CD4-positive, alpha-beta T cell treated with Interferon gamma for 1 hour (primary cell): ENCODE results near the gene CPE.

Experiments used
- DNase-seq: peaks from one replicate; pipeline ENCODE4 v3.0.0-alpha.2; 2020

Gene CPE

DNA sequence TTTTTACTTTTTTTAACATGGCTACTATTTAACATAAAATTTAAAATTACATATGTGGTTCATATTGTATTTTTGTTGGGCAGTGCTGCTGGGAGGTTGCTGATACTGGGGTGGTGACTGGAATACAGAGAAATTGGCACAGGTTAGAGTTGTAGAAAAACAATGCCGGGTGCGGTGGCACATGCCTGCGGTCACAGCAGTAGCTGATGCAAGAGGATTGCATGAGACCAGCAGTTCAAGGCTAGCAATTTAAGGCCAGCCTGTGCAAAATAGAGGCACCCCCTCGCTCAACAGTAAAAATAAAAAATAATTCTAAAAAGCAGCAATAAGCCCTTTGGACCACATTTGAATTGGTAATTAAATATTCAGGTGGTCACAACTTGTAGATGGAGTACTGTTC, 11.8 kb upstream of the CPE start:
- no peak for DNase-seq

DNA sequence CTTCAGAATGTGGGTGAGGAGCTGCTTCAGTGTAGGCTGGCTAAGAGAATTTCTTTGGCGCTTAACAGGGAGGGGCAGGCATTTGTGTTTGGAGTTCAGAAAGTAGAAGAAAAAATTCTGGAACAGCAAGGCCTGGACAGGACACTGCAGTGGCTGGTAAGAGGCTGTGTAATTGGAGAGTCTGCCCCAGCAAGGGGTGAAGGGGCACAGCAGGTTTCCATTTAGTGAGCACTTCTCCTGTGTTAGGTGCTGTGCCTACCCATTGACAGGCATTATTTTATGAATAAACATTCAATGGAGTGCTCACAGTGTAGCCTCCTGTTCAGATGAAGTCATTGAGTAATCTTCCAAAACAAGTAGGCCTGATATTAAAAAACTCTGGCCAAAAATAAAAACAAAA, 10.7 kb upstream of the CPE start:
- no peak for DNase-seq

DNA sequence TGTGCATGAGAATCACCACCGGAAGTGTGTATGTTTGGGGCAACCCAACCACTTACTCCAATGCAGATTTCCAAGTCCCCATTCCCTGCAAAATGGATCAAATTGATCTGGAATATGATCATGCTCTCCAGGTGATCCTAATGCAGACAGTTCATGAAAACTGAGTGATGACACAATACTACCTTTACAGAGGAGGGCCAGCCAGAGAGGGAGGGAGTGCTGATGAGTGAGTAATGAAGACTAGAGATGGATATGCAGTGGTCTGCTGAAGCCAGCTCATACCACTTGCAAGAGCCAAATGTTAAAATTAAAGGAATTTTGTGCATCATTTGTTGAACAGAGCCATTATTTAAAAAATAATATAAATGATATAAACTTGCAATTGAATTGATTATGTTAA, 10.2 kb upstream of the CPE start:
- no peak for DNase-seq

DNA sequence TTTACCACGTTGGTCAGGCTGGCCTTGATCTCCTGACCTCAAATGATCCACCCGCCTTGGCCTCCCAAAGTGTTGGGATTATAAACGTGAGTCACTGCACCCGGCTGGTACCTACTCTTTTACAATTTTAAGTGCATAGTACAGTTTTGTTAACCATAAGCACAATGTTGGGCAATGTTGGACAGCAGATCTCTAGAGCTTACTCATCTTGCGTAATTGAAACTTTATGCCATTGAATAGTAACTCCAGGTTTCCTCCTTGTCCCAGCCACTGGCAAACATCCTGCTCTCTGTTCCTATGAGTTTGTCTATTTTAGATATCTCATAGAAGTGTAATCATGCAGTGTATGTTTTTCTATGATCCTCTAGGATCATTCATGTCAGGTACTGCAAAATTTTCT, 9.3 kb upstream of the CPE start:
- no peak for DNase-seq

DNA sequence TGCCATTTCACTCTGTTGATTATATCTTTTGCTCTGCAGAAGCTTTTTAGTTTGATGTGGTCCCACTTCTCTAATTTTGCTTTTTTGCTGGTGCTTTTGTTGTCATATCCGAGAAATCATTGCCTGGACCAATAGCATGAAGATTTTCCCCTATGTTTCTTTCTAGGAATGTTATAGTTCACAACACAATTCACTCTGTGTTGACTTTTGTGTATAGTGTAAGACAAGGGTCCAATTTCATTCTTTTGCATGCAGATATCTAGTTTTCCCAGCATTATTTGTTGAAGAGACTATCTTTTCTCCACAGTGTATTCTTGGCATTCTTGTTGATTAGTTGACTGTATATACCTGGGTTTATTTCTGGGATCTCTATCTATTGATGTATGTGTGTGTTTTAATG, 8.3 kb upstream of the CPE start:
- DNase-seq: no peak

DNA sequence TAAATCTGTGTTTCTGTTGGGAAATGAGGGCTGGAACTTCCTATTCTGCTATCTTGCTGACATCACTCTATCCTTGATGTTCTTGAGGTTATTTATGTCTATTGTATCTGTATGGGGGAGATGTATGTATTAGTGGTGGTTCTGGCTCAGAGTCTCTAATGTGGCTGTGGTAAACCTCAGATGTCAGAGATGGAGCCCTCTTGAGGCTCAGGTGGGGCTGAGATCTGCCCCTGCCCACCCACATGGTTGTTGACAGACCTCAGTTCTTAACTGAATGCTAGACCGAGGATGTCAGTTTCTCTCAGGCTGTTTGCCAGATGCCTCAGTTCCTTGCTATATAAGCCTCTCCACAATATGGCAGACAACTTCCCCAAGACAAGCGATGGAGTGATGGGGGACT, 3.3 kb upstream of the CPE start:
- no peak for DNase-seq

DNA sequence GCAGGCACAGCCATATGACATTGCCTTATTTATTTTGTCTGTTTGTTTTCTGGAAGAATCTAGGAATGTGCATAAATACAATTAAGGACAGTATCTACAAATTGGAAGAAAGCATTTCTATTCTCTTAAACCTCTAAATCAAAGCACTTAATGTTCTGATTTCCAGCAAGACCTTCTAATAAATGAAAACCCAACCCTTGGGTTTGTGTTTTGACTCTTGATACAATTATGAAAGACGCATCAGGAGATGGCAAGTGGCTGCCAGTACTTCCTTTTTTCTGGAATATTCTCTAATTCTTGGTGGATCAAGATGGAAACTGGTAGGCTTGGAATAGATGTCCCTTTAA, 437 bp upstream of the CPE start:
- DNase-seq: no peak

DNA sequence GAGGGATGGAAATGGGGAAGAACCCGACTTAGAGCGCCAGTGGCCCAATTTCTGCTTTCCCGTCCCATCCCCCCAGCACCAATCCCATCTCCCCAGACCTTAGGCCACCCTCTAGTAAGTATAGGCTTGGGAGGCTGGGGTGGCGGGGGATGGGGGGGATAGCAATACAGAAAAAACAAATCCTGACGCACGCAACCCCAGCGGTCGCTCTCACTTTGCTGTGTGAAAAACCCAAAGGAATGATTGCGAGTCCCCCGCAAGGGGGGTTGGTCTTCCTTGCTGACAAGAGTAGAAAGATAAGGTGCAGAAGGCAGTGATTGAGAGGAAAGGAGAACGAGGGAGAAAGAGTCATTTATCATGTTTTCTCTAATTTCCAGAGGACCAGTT, 863 bp downstream of the CPE start:
- DNase-seq: no peak

DNA sequence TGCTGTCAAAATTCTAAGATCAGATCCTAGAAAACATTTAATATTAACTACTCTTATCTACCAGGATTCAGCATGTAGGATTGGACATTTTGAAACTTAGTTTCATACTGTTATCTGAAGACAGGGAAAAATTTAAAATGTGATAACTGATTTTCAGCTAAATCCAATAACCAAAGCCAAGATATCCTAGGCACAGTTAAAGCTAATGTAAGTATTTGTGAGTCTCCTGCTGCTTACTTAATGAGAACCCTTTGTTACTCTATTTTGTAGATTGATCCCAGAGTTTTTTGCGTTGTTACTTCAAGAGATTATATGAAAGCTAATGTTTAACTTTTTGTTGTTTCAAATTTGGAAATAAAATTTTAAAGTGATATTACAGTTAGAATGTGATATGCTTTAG, 2.0 kb downstream of the CPE start:
- DNase-seq: no peak

DNA sequence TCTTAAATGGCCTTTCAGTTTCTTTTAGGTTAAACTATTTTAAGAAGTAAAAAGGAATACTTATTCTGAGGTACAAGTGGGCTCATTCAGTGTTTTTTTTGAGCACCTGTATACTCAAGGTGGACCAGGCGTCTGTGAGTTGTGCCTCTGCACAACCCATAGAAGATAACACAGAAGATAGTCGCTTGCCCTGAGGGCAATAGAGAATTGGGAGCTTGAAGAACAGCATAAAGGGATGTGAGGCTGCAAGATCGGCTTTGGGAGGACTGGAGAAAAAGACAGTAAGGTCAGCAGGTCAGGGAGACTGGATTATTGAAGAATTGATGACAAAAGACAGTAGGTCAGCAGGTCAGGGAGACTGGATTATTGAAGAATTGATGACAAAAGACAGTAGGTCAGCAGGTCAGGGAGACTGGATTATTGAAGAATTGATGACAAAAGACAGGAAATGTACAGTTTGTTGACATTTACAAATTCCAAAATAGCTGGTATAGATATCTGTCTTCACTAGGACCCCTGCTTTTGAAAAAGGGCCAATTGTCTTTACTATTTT, 3.1 kb downstream of the CPE start:
- DNase-seq: no peak

DNA sequence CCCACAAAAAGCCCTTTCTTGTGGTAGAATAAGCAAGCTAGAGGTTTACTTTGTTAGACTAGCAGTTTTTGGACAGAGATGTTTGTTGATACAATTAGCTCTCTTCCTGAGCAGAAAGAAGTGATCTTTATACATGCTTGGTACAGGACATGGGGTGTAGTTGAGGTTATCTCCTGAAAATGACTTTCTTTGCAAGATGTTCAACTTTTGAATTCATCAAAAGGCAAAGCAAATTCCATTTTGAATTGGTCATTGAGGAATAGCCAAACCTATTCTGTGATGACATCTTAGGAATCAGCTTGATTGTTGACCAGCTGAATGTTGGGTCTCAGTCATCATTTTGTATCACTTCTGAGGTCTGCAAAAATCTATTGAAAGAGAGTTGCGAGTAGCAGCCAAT, 3.8 kb downstream of the CPE start:
- DNase-seq: no peak

DNA sequence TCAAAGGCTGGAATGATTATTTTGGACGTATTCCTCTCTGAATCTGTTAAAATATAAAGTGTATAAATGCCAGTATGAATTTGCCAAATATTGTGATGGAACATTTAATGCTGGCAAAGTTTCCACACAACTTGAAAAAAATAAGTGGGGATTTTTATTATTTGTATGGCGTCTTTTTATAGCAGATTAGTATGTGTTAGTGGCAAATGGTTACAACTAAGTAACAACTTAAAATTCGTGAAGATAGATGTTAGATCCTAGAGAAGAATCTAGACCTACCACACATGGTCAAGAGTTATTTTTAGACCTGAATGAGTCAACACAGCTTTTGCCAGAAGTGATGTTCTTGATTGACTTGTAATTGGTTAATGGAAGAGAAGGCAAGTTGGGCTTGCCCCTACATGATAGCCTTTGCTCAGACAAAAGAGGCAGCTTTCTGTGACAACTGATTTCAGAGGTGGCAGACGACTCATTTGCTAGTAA, 4.8 kb downstream of the CPE start:
- DNase-seq: no peak

DNA sequence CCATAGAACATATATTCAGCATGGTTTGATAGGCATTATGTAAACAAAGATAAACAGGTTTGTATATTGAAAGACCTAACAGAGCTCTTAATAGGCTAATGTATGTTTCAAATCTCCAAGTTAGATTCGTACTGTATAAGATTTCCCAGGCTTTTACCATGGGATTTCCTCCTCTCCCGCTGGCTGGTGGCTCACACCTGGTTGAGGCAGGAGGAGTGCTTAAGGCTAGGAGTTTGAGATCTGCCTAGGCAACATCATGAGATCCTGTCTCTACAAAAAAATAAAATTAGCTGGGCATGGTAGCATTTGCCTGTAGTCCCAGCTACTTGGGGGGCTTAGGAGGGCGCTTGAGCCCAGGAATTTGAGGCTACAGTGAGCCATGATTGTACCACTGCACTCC, 5.4 kb downstream of the CPE start:
- DNase-seq: no peak

DNA sequence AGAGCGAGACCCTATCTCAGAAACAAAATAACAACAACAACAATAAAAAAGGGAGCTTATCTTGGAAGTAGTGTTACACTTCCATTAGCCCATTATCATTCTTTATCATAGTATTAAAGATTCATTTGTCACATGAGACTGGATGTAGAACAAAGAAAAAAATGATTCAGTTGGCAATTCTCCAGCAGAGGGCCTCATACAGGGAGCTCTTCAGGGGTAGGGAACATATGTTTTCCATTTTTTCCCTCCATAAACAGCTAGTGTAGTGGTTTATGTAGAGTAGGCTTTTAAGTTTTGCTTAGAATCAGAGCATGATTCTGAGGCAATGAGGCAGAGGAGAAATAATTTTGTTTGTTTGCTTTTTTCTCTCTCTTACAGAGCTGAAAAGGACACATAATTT, 5.8 kb downstream of the CPE start:
- DNase-seq: no peak

DNA sequence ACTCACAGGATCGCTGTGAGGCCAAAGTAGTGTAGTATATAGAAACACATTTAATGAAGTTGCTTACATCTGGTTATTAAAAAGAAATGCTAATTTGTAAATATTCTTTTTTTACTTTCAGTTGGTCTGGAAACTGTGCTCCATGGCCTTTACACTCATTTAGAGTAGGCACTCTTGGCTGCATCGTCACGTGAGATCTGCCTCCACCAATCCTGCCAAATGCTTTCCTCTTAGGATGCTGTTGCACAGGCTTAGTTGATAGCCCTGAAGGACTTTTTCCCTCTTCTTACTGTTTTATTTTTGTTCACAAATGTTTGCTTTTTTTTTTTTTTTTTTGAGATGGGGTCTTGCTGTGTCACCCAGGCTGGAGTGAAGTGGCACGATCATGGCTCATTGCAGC, 6.3 kb downstream of the CPE start:
- no peak for DNase-seq

DNA sequence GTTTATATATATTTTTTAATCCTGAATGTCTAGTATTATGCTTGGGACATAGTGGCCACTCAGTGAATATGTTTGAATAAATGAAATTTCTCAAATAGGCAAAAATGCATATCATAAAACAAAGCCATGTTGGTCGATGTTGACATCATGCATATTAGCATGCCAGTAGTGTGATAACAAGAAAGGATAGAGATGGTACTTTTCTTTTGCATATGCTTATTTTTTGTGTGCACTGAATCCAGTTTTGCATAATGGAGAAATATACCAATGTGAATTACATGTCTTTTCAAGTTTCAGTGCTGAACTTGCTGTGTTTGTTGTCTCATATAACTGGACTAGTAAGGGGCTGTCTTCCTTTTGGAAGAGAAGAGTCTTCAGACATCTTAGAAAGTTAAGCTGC, 7.5 kb downstream of the CPE start:
- DNase-seq: no peak

DNA sequence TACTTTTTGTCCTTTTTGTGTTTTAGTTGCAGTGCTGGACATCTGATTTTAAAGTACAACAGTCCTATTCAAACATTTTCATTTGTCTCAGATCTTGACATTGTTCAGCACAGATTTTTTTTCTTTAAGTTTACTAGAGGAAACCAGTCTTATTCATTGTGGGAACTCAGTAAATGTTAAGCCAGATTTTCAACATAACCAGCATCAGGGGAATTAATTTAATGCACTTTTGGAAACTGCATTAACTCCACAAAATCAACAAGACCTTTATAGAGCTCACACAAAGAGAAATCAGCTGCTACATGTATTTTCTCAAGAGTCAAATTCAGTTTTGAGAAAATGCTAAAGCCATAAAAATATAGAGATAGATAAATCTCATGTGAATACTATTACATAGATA, 9.9 kb downstream of the CPE start:
- DNase-seq: no peak

DNA sequence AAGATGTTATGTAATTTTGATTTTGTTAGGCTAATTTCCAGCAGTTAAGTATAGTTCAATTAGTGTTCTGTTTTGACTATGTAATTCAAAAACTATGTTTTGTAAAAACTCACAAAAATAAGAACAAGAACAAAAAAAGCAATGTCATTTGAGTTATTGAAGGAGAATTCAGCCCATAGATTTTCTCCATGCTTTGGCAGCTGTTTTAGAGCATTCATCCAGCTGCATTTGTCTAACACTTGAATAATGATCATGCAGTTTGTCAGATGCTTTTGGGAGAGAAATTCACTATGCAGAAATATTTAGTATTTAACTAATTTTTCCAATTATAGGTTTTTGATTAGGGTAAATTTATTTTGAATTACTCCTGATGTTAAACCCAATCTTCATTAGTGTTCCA, 14.2 kb downstream of the CPE start:
- no peak for DNase-seq

DNA sequence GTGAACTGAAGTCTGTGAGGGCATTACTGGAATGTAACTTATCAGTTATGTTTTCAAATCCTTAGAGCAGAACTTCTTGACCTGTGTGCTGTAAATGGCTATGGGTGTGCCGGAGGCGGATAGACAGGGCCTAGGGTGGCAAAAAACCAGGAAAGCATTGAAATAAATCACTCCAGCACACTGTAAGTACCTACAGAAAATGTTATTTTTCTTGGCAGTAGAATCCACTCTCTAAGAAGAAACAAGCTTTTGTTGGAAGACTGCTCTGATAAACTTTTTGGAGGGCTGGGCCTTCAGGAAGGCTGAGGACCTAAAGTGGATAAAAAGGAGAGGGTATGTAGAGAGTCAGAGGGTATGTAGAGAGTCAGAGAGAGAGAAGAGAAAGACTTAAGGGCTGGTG, 14.9 kb downstream of the CPE start:
- DNase-seq: no peak

DNA sequence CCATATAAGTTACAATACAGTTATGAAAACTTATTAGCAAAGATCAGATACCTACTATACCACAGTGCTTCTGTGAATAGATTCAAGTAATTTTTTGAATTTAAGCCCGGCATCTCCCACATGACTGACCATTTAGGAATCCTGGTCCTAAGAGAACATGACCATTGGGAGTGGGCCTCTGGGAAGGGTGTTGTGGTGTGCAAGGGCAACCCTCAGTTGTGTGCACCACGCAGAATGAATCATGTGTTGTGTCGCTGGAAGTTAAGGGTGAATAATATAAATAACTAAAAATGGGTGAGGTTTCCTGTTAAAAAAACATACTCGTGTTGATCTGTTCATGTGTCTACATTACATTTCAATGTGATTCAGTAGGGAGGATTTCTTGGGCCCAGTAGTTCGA, 15.5 kb downstream of the CPE start:
- DNase-seq: no peak

DNA sequence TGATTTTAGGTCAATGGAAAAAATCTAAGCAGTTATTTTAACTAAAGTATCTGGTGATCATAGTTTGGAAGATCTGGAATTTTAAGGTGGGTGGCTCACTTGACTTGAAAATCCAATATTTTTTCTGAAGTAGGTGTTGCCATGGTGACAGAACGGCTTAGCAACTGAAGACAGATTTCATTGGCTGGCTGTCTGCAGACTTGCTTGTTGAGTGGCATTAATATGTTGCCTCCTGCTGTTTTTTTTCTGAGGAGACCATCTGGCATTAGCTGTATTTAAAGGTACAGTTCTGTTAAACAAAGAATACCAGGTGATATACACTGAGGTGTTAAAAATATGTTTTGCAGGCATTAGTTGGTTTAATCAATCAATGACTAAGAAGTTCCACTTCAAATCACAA, 19.8 kb downstream of the CPE start:
- no peak for DNase-seq

DNA sequence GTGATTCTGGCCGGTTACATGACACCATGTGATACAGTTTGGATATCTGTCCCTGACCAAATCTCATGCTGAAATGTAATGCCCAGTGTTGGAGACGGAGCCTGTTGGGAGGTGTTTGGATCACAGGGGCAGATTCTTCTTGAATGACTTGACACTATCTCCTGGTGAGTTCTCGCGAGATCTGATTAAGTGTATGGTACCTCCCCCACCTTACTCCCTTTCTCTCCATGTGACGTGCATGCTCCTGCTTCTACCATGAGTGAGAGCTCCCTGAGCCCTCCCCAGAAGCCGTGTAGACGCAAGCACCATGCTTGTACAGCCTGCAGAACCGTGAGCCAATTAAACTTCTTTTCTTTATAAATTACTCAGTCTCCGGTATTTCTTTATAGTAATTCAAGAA, 23.6 kb downstream of the CPE start:
- DNase-seq: no peak

DNA sequence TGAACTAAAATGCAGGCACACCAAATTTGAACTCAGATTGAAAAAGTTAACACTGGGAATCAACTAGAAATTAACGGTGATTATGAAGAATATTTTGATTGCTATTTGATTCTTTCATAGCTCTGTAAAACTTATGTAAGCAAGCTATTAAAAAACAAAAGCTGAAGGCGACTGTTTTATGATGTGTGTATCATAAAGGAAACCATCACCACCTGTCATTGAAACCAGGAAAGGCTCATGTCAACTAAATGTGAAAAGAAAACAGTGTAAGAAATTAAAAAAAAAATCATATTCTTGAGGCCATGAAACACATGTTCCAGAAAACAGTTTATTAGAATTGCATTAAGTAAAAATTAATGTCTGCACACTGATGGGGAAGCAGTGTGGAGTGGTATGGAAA, 24.2 kb downstream of the CPE start:
- no peak for DNase-seq

DNA sequence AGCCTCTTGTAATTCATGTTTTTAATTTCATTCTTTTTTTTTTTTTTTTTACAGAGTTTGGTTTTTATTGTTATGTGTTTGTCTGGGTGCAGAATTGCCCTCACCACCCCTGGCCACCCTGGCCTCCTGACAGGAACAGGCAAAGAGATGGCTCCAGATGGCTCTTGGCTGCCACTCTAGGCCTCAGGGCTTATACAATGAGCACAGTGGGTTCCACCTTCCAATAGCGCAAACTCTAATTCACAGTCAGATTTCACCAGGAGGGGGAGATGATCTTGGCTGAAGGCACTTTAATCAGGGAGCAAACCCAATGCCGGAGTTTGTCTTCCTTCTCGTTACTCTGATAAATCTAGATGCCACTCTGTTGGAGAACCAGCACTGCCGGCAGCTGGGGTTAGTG, 24.8 kb downstream of the CPE start:
- DNase-seq: no peak

DNA sequence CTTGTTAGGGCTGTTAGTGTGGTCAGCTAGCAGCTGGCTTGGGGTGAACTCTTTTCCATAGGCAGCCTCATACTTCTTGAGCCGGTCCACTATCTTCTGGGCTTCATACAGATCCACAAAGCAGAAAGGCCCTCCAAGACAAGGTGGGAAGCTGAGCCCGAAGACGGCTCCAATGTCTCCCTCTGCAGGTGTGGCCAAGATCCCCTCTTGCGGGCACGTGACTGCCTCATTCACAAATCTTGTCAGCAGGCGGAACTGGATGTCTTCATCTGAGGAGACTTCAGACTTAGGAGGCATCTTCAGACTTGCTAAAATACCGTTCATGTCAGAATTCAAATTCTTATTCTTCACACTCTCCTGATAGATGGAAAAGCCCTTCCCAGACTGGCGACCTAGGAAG, 25.3 kb downstream of the CPE start:
- DNase-seq: no peak

DNA sequence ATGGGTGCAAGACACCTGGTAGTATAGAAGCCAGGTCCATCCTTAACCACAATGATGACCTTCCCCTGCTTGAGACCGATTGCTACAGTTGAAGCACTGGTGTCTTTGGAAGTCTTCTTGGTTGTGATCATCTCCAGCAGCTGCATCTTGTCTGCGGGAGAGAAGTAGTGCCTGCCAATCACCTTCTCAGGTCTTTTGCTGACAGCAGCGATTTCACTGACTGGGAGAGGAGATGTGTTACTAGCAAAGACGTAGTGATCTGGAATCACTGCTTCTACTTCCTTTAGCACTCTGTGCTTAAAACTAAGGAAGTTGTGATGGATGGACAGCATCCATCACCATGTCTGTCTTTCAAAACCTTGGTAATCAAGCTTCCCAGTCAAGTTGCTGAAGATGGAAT, 25.9 kb downstream of the CPE start:
- DNase-seq: no peak
